ENCODE data around the gene SSUH2. TPM values are rescaled to one million over a fixed set of nuclear protein-coding genes. Genes with fewer than 3 reads are reported as not detected.

SSUH2 gene
- total RNA-seq, 2 donors from 2014 or later, result 5.3 to 7.9 TPM

DNA sequence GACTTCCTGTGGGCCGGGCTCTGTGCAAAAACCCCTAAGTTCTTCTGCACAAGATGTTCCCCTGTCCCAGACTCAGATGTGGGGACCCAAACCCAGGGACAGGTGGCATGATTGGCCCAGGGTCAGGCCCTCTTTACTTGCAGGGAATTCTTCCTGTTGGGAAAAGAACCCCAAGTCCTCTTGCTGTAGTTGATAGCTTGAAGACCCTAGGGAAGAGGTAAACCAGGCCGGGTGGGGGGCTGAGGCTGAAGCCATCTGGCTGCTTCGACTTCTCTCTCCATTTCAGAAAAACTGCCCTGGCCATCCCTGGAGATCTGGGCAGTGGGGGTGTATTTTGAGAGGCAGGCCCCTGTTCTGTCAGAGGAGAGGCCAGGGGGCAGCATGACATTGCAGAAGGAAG lies 23.5 kb downstream of the SSUH2 start:
- Histone ChIP-seq H3K4me3 (ENCODE audit: low read length) (no peak overlapping the region), H3K9me3 (ENCODE audit: control insufficient read depth, low read length) (peaks cover 22% of the 10 kb centered on the region), H3K9ac (ENCODE audit: extremely low read depth, low read length, poor library complexity, severe bottlenecking) (no peak overlapping the region), H3K27ac (ENCODE audit: low read depth, low read length) (no peak overlapping the region), H3K36me3 (ENCODE audit: control insufficient read depth, insufficient read depth, low read length) (peaks cover 23% of the 10 kb centered on the region), H3K27me3 (ENCODE audit: control insufficient read depth, insufficient read depth, low read length, poor library complexity, severe bottlenecking) (no peaks in the 10 kb centered on the region), H3K4me1 (ENCODE audit: control insufficient read depth, insufficient read depth, low read length) (peaks cover 8% of the 10 kb centered on the region)
- no peaks in the 10 kb centered on the region for H3K27me3 Mint-ChIP-seq (ENCODE audit: insufficient read depth)
- no peak overlapping the region for H3K27ac Mint-ChIP-seq
- WGBS, 2 experiments (ENCODE audit: insufficient coverage in 1 of 2, insufficient read length in 1 of 2), result 75 to 92% methylated on average over 1 to 3 of the region's 3 CpGs
- DNase-seq, result no peak
- no peak overlapping the region for H3K4me3 Mint-ChIP-seq
- peaks cover 23% of the 10 kb centered on the region for H3K36me3 Mint-ChIP-seq (ENCODE audit: low read depth)
- H3K4me1 Mint-ChIP-seq, result peaks cover 10% of the 10 kb centered on the region
- TF ChIP-seq, protein P1, sequence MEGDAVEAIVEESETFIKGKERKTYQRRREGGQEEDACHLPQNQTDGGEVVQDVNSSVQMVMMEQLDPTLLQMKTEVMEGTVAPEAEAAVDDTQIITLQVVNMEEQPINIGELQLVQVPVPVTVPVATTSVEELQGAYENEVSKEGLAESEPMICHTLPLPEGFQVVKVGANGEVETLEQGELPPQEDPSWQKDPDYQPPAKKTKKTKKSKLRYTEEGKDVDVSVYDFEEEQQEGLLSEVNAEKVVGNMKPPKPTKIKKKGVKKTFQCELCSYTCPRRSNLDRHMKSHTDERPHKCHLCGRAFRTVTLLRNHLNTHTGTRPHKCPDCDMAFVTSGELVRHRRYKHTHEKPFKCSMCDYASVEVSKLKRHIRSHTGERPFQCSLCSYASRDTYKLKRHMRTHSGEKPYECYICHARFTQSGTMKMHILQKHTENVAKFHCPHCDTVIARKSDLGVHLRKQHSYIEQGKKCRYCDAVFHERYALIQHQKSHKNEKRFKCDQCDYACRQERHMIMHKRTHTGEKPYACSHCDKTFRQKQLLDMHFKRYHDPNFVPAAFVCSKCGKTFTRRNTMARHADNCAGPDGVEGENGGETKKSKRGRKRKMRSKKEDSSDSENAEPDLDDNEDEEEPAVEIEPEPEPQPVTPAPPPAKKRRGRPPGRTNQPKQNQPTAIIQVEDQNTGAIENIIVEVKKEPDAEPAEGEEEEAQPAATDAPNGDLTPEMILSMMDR (conservative IDR thresholded peaks at IDR 0.05), result no peak
- H3K9me3 Mint-ChIP-seq, result peaks cover 2% of the 10 kb centered on the region

DNA sequence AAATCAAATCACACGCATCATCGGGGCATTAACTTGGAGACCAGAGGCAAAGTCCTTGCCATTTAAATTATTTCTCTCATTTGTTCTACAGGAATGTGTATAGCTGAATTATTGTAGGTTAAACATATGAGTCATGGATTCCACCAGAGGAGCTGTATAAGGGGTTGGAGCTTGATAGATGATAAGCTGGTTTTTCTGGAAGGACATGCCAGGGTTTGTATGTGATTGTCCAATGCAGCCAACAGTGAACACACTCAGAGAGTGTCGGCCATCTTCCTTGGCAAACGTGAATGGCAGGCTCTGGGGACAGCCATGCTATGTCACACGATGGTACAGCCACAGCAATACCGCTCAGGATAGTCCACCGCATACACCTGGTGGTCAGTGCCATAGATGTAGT lies 25.1 kb downstream of the SSUH2 start:
- Mint-ChIP-seq H3K27me3 (ENCODE audit: insufficient read depth) (no peaks in the 10 kb centered on the region), H3K9me3 (peaks cover 2% of the 10 kb centered on the region), H3K4me1 (peaks cover 10% of the 10 kb centered on the region), H3K27ac (no peak overlapping the region), H3K36me3 (ENCODE audit: low read depth) (peaks cover 19% of the 10 kb centered on the region), H3K4me3 (no peak overlapping the region)
- Histone ChIP-seq H3K9ac (ENCODE audit: extremely low read depth, low read length, poor library complexity, severe bottlenecking) (no peak overlapping the region), H3K27ac (ENCODE audit: low read depth, low read length) (no peak overlapping the region), H3K4me3 (ENCODE audit: low read length) (no peak overlapping the region), H3K27me3 (ENCODE audit: control insufficient read depth, insufficient read depth, low read length, poor library complexity, severe bottlenecking) (no peaks in the 10 kb centered on the region), H3K4me1 (ENCODE audit: control insufficient read depth, insufficient read depth, low read length) (peaks cover 8% of the 10 kb centered on the region), H3K36me3 (ENCODE audit: control insufficient read depth, insufficient read depth, low read length) (peaks cover 23% of the 10 kb centered on the region), H3K9me3 (ENCODE audit: control insufficient read depth, low read length) (peaks cover 22% of the 10 kb centered on the region)
- DNase-seq, result no peak
- WGBS, 2 experiments (ENCODE audit: insufficient coverage in 1 of 2, insufficient read length in 1 of 2), result 87 to 95% methylated on average over 7 of the region's 7 CpGs
- TF ChIP-seq, protein P1 (conservative IDR thresholded peaks at IDR 0.05), result no peak

DNA sequence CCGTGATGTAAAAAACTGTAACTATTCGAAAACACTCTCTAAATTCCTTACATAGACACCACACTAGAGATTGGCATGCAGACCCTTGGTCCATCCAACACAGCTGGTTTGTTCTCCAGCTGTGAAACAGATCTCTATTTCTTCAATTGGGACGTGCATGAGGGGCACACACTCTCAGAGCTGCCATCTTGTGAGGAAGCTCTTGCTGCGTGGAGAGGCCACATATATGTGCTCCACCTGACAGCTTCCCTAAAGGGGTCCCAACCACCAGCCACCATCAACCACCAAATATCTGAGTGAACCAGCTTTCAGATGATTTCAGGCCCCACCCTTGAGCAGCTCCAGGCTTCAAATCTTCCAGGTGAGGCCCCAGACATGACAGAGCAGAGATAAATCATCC lies 25.6 kb downstream of the SSUH2 start:
- H3K36me3 Mint-ChIP-seq (ENCODE audit: low read depth), result peaks cover 19% of the 10 kb centered on the region
- TF ChIP-seq, protein P1 (conservative IDR thresholded peaks at IDR 0.05), result no peak
- Histone ChIP-seq H3K4me1 (ENCODE audit: control insufficient read depth, insufficient read depth, low read length) (peaks cover 8% of the 10 kb centered on the region), H3K4me3 (ENCODE audit: low read length) (no peak overlapping the region), H3K9me3 (ENCODE audit: control insufficient read depth, low read length) (peaks cover 22% of the 10 kb centered on the region), H3K36me3 (ENCODE audit: control insufficient read depth, insufficient read depth, low read length) (peaks cover 23% of the 10 kb centered on the region), H3K27me3 (ENCODE audit: control insufficient read depth, insufficient read depth, low read length, poor library complexity, severe bottlenecking) (no peaks in the 10 kb centered on the region), H3K9ac (ENCODE audit: extremely low read depth, low read length, poor library complexity, severe bottlenecking) (no peak overlapping the region), H3K27ac (ENCODE audit: low read depth, low read length) (no peak overlapping the region)
- no peak for DNase-seq
- peaks cover 10% of the 10 kb centered on the region for H3K4me1 Mint-ChIP-seq
- H3K27ac Mint-ChIP-seq, result no peak overlapping the region
- no peaks in the 10 kb centered on the region for H3K27me3 Mint-ChIP-seq (ENCODE audit: insufficient read depth)
- WGBS, 2 experiments (ENCODE audit: insufficient coverage in 1 of 2, insufficient read length in 1 of 2), result 93 to 95% methylated on average over 3 to 4 of the region's 4 CpGs
- no peak overlapping the region for H3K4me3 Mint-ChIP-seq
- peaks cover 2% of the 10 kb centered on the region for H3K9me3 Mint-ChIP-seq

Data from endodermal cell (in vitro differentiated cells).